Endothelial cell of umbilical vein (primary cell): ENCODE measurements around the gene P2RY2. TPM values are rescaled to one million over a fixed set of nuclear protein-coding genes. Genes with fewer than 3 reads are reported as not detected.

ENCODE experiments used
- BruUV-seq: library from RNA; stranded (reverse); fragments of 400-500 nt; replicated peaks from 2 replicates; lab custom pipeline; 2021; lab: Mats Ljungman, UMichigan
- CTCF ChIA-PET: fragments of 300-600, 350-600 bp; sonication (Branson Sonifier 250); formaldehyde crosslinking; loops from one replicate; lab custom pipeline; 2021; ENCODE audit warnings: antibody characterized with exemption, inconsistent platforms; lab: Charles Lee
- POLR2A ChIA-PET: fragments of 300-600, 350-600 bp; sonication (Branson Sonifier 250); formaldehyde crosslinking; loops from one replicate; lab custom pipeline; 2021; ENCODE audit warnings: antibody characterized with exemption, inconsistent platforms; lab: Charles Lee
- DNase-seq: peaks from one replicate; pipeline ENCODE4 v3.0.0-alpha.2; 2011; ENCODE audit warnings: low read depth, low spot score
- FAIRE-seq: peaks from 2 replicates; lab custom pipeline; 2011; peaks lifted over from hg19 to GRCh38; lab: Jason Lieb, UNC
- H2AFZ ChIP-seq: 2 replicates; pipeline ENCODE4 v1.6.0; 2012; ENCODE audit warnings: low read depth, low read length, control low read depth, inconsistent platforms
- H3K27ac ChIP-seq: 2 replicates; pipeline ENCODE4 v1.5.1; 2011; ENCODE audit warnings: low read depth, mild to moderate bottlenecking, control low read depth, low read length, moderate library complexity; ENCODE audit not compliant: insufficient read depth
- H3K27me3 ChIP-seq, 2 experiments: 2 replicates each; pipeline versions ENCODE4 v1.6.0 to v1.6.1; 2011; ENCODE audit warnings: low read length in 2 of 2, mixed read lengths in 1 of 2; ENCODE audit not compliant: control insufficient read depth in 2 of 2, insufficient read depth in 2 of 2
- H3K36me3 ChIP-seq, 2 experiments: 2 replicates in 1 of 2; 3 replicates in 1 of 2; pipeline ENCODE4 v1.5.1; 2011; ENCODE audit warnings: low read length in 2 of 2, mild to moderate bottlenecking in 1 of 2, moderate library complexity in 1 of 2; ENCODE audit not compliant: control insufficient read depth in 2 of 2, insufficient read depth in 2 of 2; ENCODE audit errors: extremely low read depth in 1 of 2
- H3K4me1 ChIP-seq: 3 replicates; pipeline ENCODE4 v1.5.1; 2011; ENCODE audit warnings: mild to moderate bottlenecking, low read length; ENCODE audit not compliant: control insufficient read depth, insufficient read depth; ENCODE audit errors: extremely low read depth
- H3K4me2 ChIP-seq: 2 replicates; pipeline ENCODE4 v1.6.1; 2011; ENCODE audit warnings: low read length, control low read depth, mixed read lengths; ENCODE audit not compliant: insufficient read depth
- H3K4me3 ChIP-seq, 3 experiments: fragments of 200-600 bp in 1 of 3; sonication (generic), shearing (Covaris generic) in 1 of 3; replicated peaks in 1 of 3; 2 replicates each; pipeline ENCODE4 v1.5.1; 2011 to 2016; ENCODE audit warnings: control low read depth in 3 of 3, low read length in 3 of 3, mild to moderate bottlenecking in 2 of 3, inconsistent platforms in 1 of 3, low read depth in 1 of 3, moderate library complexity in 1 of 3; ENCODE audit not compliant: insufficient read depth in 1 of 3
- H3K79me2 ChIP-seq: 2 replicates; pipeline ENCODE4 v1.6.0; 2012; ENCODE audit warnings: low read length, inconsistent platforms; ENCODE audit not compliant: control insufficient read depth, insufficient read depth
- H3K9ac ChIP-seq: replicated peaks from 2 replicates; pipeline ENCODE3; 2011; ENCODE audit warnings: low read length, control low read depth; ENCODE audit not compliant: insufficient read depth; ENCODE audit errors: extremely low read depth
- H3K9me1 ChIP-seq: replicated peaks from 3 replicates; pipeline ENCODE4 v1.6.0; 2011; ENCODE audit warnings: mild to moderate bottlenecking, low read length; ENCODE audit not compliant: control insufficient read depth, insufficient read depth; ENCODE audit errors: extremely low read depth
- H3K9me3 ChIP-seq: replicated peaks from 2 replicates; pipeline ENCODE4 v1.5.1; 2012; ENCODE audit warnings: low read length, inconsistent platforms; ENCODE audit not compliant: control insufficient read depth, insufficient read depth
- H4K20me1 ChIP-seq: replicated peaks from 2 replicates; pipeline ENCODE3; 2011; ENCODE audit warnings: mild to moderate bottlenecking, low read length; ENCODE audit not compliant: control insufficient read depth, insufficient read depth; ENCODE audit errors: extremely low read depth
- CTCF ChIP-seq, 2 donors: IDR thresholded peaks; 1 replicate in 1 of 2; 2 replicates in 1 of 2; pipeline ENCODE4 v1.5.1; 2011; ENCODE audit warnings: low read length in 2 of 2, mild to moderate bottlenecking in 2 of 2, moderate library complexity in 2 of 2, control low read depth in 1 of 2, inconsistent platforms in 1 of 2, low read depth in 1 of 2; ENCODE audit not compliant: insufficient read depth in 1 of 2; ENCODE audit errors: extremely low read depth in 1 of 2
- EZH2 ChIP-seq: IDR thresholded peaks from 2 replicates; pipeline ENCODE4 v1.6.1; 2012; ENCODE audit warnings: borderline replicate concordance, low read depth, mild to moderate bottlenecking, moderate library complexity, low read length, inconsistent platforms; ENCODE audit not compliant: severe bottlenecking
- FOS ChIP-seq: IDR thresholded peaks from 2 replicates; pipeline ENCODE4 v1.6.1; 2011; ENCODE audit warnings: mild to moderate bottlenecking, low read length, moderate library complexity, borderline replicate concordance; ENCODE audit not compliant: insufficient read depth
- GATA2 ChIP-seq: IDR thresholded peaks from 2 replicates; pipeline ENCODE4 v1.7.0; 2011; ENCODE audit warnings: low read depth, mild to moderate bottlenecking, moderate library complexity, mixed read lengths, low read length; ENCODE audit not compliant: insufficient read length, insufficient read depth
- JUN ChIP-seq: IDR thresholded peaks from 2 replicates; pipeline ENCODE4 v1.6.1; 2011; ENCODE audit warnings: borderline replicate concordance, low read depth; ENCODE audit not compliant: insufficient read length, insufficient read depth
- MAX ChIP-seq: IDR thresholded peaks from 2 replicates; pipeline ENCODE4 v1.6.1; 2011; ENCODE audit not compliant: insufficient read depth, insufficient read length
- MYC ChIP-seq: IDR thresholded peaks from one replicate; pipeline ENCODE4 v1.6.1; 2011; ENCODE audit warnings: mild to moderate bottlenecking, low read depth, low read length
- POLR2A ChIP-seq: IDR thresholded peaks from 2 replicates; pipeline ENCODE4 v1.6.1; 2012; ENCODE audit warnings: low read depth, mild to moderate bottlenecking, control low read depth, low read length
- POLR2AphosphoS5 ChIP-seq: IDR thresholded peaks from 2 replicates; pipeline ENCODE4 v1.6.1; 2012; ENCODE audit warnings: low read depth, mild to moderate bottlenecking, control low read depth, low read length, moderate library complexity; ENCODE audit not compliant: insufficient read depth
- dilution Hi-C: fragments of 300-500 bp; cut with MboI; formaldehyde crosslinking; loops from one replicate; pipeline ENCODE4 v1.15.0; 2019; ENCODE audit warnings: low sequenced_read_pairs; ENCODE audit not compliant: extremely low pct_ligation_motif_present
- intact Hi-C: fragments of 100-400 bp; cut with micrococcal nuclease; formaldehyde crosslinking; loops from one replicate; pipeline ENCODE4 v1.10.0; 2022
- polyA plus RNA-seq, 4 experiments: library from polyadenylated mRNA; depleted of rRNA in 3 of 4; stranded (reverse) in 3 of 4; unstranded in 1 of 4; fragments of >200 nt; gene quantifications; 2 replicates each; pipeline versions ENCODE4 v1.2.1 to v1.2.3, GENCODE V29; 2011 to 2012; ENCODE audit warnings: missing spikeins in 1 of 4
- total RNA-seq: library from RNA; stranded (reverse); gene quantifications from 2 replicates; pipeline ENCODE4 v1.2.3, GENCODE V29; 2021

Gene P2RY2
- total and polyA plus RNA-seq, 2 donors (not counting 3 experiments of a cell fraction or from before 2014, with no cell fraction given), result 4.8 to 5.6 TPM

GRCh38 chr11:73244589-73245240, 26.6 kb downstream of the P2RY2 start:
- Histone ChIP-seq H3K9ac (no peak overlapping the region), H3K4me2 (no peak overlapping the region), H3K27ac (no peak overlapping the region), H3K79me2 (no peaks in the 10 kb centered on the region), H2AFZ (no peak overlapping the region), H3K4me3 (no peak overlapping the region), H4K20me1 (no peaks in the 10 kb centered on the region), H3K36me3 (no peaks in the 10 kb centered on the region), H3K9me1 (no peaks in the 10 kb centered on the region), H3K27me3 (no peaks in the 10 kb centered on the region), H3K9me3 (no peaks in the 10 kb centered on the region), H3K4me1 (peaks cover 5% of the 10 kb centered on the region)
- FAIRE-seq (no peak), DNase-seq (no peak)
- CTCF ChIA-PET, result interaction anchor here (0.6 to 4.8 kb wide), 7 partner anchors 9 to 520 kb away, joined by 3 to 56 read pairs (median 4); no protein-coding TSS in a partner anchor
- dilution Hi-C loops, result no loop called here
- no TSS peak for BruUV-seq
- intact Hi-C loops, result no loop called here
- POLR2A ChIA-PET, result interaction anchor here (0.7 kb wide), 1 partner anchor 134 kb away, joined by 9 read pairs; no protein-coding TSS in a partner anchor
- no peak for TF ChIP-seq MYC
- TF ChIP-seq MAX, result no peak
- TF ChIP-seq FOS, result no peak
- TF ChIP-seq JUN, result no peak
- no peak for TF ChIP-seq EZH2
- no peak for TF ChIP-seq GATA2
- TF ChIP-seq POLR2AphosphoS5, result no peak
- TF ChIP-seq CTCF (IDR thresholded peaks at IDR 0.05; ENCODE audit: extremely low read depth in 1 of 2, insufficient read depth in 1 of 2, low read depth in 1 of 2, low read length in 2 of 2), result no peak
- no peak for TF ChIP-seq POLR2A
